H9 (cell line): ENCODE data around the gene SCNM1. TPM values are rescaled to one million over a fixed set of nuclear protein-coding genes. Genes with fewer than 3 reads are reported as not detected.

Experiments used
- DNase-seq: peaks from one replicate; pipeline ENCODE4 v3.0.0-alpha.2; 2017
- H2AFZ ChIP-seq: one replicate; pipeline ENCODE4 v1.6.1; 2013; ENCODE audit warnings: mild to moderate bottlenecking, low read length, control low read depth, moderate library complexity
- H2AK5ac ChIP-seq: 2 replicates; pipeline ENCODE4 v1.6.1; 2013; ENCODE audit warnings: low read length, control low read depth, mixed read lengths; ENCODE audit not compliant: insufficient read length
- H2BK120ac ChIP-seq: one replicate; pipeline ENCODE4 v1.6.1; 2013; ENCODE audit warnings: low read depth, mild to moderate bottlenecking, low read length, control low read depth, inconsistent platforms; ENCODE audit not compliant: poor library complexity, severe bottlenecking
- H2BK12ac ChIP-seq: 2 replicates; pipeline ENCODE4 v1.6.1; 2013; ENCODE audit warnings: low read length, control low read depth, mixed read lengths, low read depth; ENCODE audit not compliant: insufficient read length
- H2BK15ac ChIP-seq: 2 replicates; pipeline ENCODE4 v1.6.1; 2013; ENCODE audit warnings: low read depth, low read length, control low read depth
- H2BK20ac ChIP-seq: one replicate; pipeline ENCODE4 v1.6.1; 2013; ENCODE audit warnings: low read depth, mild to moderate bottlenecking, low read length, control low read depth, inconsistent platforms; ENCODE audit not compliant: poor library complexity, severe bottlenecking
- H2BK5ac ChIP-seq: 2 replicates; pipeline ENCODE4 v1.6.1; 2013; ENCODE audit warnings: low read length, control low read depth, mixed read lengths; ENCODE audit not compliant: insufficient read length
- H3K14ac ChIP-seq: 2 replicates; pipeline ENCODE4 v1.6.1; 2013; ENCODE audit warnings: low read length, control low read depth; ENCODE audit not compliant: insufficient read depth
- H3K18ac ChIP-seq: 2 replicates; pipeline ENCODE4 v1.6.1; 2013; ENCODE audit warnings: low read depth, mild to moderate bottlenecking, mixed read lengths, low read length, control low read depth; ENCODE audit not compliant: insufficient read length
- H3K23ac ChIP-seq: 2 replicates; pipeline ENCODE4 v1.6.1; 2013; ENCODE audit warnings: low read length, control low read depth, mixed read lengths, low read depth; ENCODE audit not compliant: insufficient read length
- H3K23me2 ChIP-seq: 2 replicates; pipeline ENCODE4 v1.6.1; 2013; ENCODE audit warnings: low read depth, mild to moderate bottlenecking, mixed read lengths, low read length, control low read depth; ENCODE audit not compliant: insufficient read length, poor library complexity, severe bottlenecking
- H3K27ac ChIP-seq: 2 replicates; pipeline ENCODE4 v1.5.1; 2013; ENCODE audit warnings: low read length, control low read depth, mixed read lengths, low read depth; ENCODE audit not compliant: insufficient read length
- H3K27me3 ChIP-seq: 2 replicates; pipeline ENCODE4 v1.6.1; 2013; ENCODE audit warnings: low read length, control low read depth, inconsistent platforms; ENCODE audit not compliant: insufficient read depth
- H3K4ac ChIP-seq: 2 replicates; pipeline ENCODE4 v1.6.1; 2013; ENCODE audit warnings: low read depth, mild to moderate bottlenecking, control low read depth, inconsistent platforms, low read length, moderate library complexity
- H3K4me1 ChIP-seq: 2 replicates; pipeline ENCODE4 v1.6.1; 2013; ENCODE audit warnings: low read length, control low read depth, inconsistent platforms; ENCODE audit not compliant: insufficient read depth
- H3K4me2 ChIP-seq: 2 replicates; pipeline ENCODE4 v1.6.1; 2013; ENCODE audit warnings: low read length, control low read depth, mixed read lengths; ENCODE audit not compliant: insufficient read length, insufficient read depth
- H3K56ac ChIP-seq: 2 replicates; pipeline ENCODE4 v1.6.1; 2013; ENCODE audit warnings: low read depth, mild to moderate bottlenecking, mixed read lengths, low read length, control low read depth; ENCODE audit not compliant: insufficient read length
- H3K79me1 ChIP-seq: 2 replicates; pipeline ENCODE4 v1.6.1; 2013; ENCODE audit warnings: low read depth, mild to moderate bottlenecking, moderate library complexity, low read length, control low read depth, inconsistent platforms; ENCODE audit not compliant: insufficient read depth, poor library complexity, severe bottlenecking
- H3K79me2 ChIP-seq: 2 replicates; pipeline ENCODE4 v1.6.1; 2013; ENCODE audit warnings: low read length, control low read depth, inconsistent platforms; ENCODE audit not compliant: insufficient read depth
- H3K9ac ChIP-seq: 2 replicates; pipeline ENCODE4 v1.6.1; 2013; ENCODE audit warnings: low read length, control low read depth, mixed read lengths; ENCODE audit not compliant: insufficient read length; ENCODE audit errors: extremely low read depth
- H3K9me3 ChIP-seq: one replicate; pipeline ENCODE4 v1.6.1; 2013; ENCODE audit warnings: low read depth, low read length, inconsistent platforms; ENCODE audit not compliant: control insufficient read depth
- H3T11ph ChIP-seq: one replicate; pipeline ENCODE4 v1.6.1; 2013; ENCODE audit warnings: mild to moderate bottlenecking, low read length, control low read depth, inconsistent platforms
- H4K20me1 ChIP-seq: one replicate; pipeline ENCODE4 v1.6.1; 2013; ENCODE audit not compliant: control insufficient read depth, insufficient read length, insufficient read depth
- H4K5ac ChIP-seq: 2 replicates; pipeline ENCODE4 v1.6.1; 2013; ENCODE audit warnings: low read depth, mild to moderate bottlenecking, mixed read lengths, low read length, control low read depth; ENCODE audit not compliant: insufficient read length
- H4K8ac ChIP-seq: replicated peaks from 2 replicates; pipeline ENCODE4 v1.6.1; 2013; ENCODE audit warnings: low read length, control low read depth, mixed read lengths, low read depth; ENCODE audit not compliant: insufficient read length
- H4K91ac ChIP-seq: 2 replicates; pipeline ENCODE4 v1.6.1; 2013; ENCODE audit warnings: low read depth, mild to moderate bottlenecking, moderate library complexity, mixed read lengths, low read length, control low read depth; ENCODE audit not compliant: insufficient read length
- H3K27ac Mint-ChIP-seq, 3 experiments: 2 replicates in 2 of 3; 3 replicates in 1 of 3; pipeline ENCODE4 v1.8.0; 2020 to 2021; ENCODE audit warnings: mixed read lengths in 3 of 3, mild to moderate bottlenecking in 1 of 3, moderate library complexity in 1 of 3
- H3K27me3 Mint-ChIP-seq: 2 replicates; pipeline ENCODE4 v1.8.0; 2021; ENCODE audit warnings: low read depth, mild to moderate bottlenecking, moderate library complexity, mixed read lengths
- H3K36me3 Mint-ChIP-seq, 3 experiments: 2 replicates in 2 of 3; 3 replicates in 1 of 3; pipeline ENCODE4 v1.8.0; 2020 to 2021; ENCODE audit warnings: low read depth in 3 of 3, mixed read lengths in 3 of 3; ENCODE audit not compliant: insufficient read depth in 1 of 3
- H3K4me1 Mint-ChIP-seq, 2 experiments: 2 replicates each; pipeline ENCODE4 v1.8.0; 2020; ENCODE audit warnings: mixed read lengths in 2 of 2
- H3K4me3 Mint-ChIP-seq, 2 experiments: 2 replicates in 1 of 2; 3 replicates in 1 of 2; pipeline ENCODE4 v1.8.0; 2020 to 2021; ENCODE audit warnings: mild to moderate bottlenecking in 2 of 2, mixed read lengths in 2 of 2, moderate library complexity in 1 of 2
- H3K9me3 Mint-ChIP-seq, 2 experiments: 2 replicates in 1 of 2; 3 replicates in 1 of 2; pipeline ENCODE4 v1.8.0; 2020; ENCODE audit warnings: mild to moderate bottlenecking in 2 of 2, mixed read lengths in 2 of 2, moderate library complexity in 1 of 2
- CTCF ChIP-seq: fragments of 200-600 bp; sonication (generic); conservative IDR thresholded peaks from 3 replicates; pipeline ENCODE4 v1.8.0; 2021; ENCODE audit warnings: antibody characterized with exemption, mild to moderate bottlenecking
- WGBS: extraction: QIAGEN DNeasy Blood & Tissue Kit; methylation state at CpG from one replicate; pipeline ENCODE4 v1.1.7; 2013; ENCODE audit warnings: missing lambda C conversion rate, low lambda C conversion rate, mixed read lengths; ENCODE audit not compliant: insufficient read length; ENCODE audit errors: extremely low coverage; 5-methylcytosine and 5-hydroxymethylcytosine counted together
- total RNA-seq: library from RNA; stranded (reverse); gene quantifications from 2 replicates; pipeline ENCODE4 v1.2.1, GENCODE V29; 2021

SCNM1 gene
- total RNA-seq, 1 experiment from 2014 or later: 60.5 TPM

DNA sequence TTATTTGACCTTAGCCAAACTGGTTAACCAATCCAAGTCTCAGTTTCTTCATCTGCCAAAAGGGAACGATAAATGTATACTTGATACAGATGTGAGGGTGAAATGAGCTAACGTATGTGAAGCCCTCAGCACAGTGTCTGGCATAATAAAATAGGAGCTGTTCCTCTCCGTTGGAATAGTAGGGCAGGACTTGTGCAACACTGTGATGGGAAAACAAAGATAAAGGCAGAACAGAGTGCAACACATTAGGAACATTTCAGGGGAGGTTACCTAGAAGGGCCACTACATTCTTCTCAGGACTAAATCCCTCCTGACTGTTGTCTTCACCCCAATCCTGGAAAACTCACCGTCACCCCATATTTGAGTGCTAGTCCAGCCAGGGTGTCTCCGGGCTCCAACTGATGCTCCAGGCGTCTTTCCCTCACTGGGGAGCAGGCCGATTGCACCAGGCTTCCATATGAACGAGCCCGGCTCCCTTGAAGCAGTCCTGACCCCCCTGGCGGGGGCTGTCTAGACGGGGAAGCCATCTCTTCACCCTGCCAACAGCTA is 1.1 kb upstream of the SCNM1 start:
- H2BK120ac ChIP-seq: no peak overlapping the region
- H3K79me1 ChIP-seq: no peaks in the 10 kb centered on the region
- Mint-ChIP-seq H3K27me3 (peaks cover 3% of the 10 kb centered on the region; the same call in 1 of the 2 replicates), H3K9me3 (no peaks in the 10 kb centered on the region; a peak in 1 of 5 replicates), H3K4me1 (peaks cover 17 to 20% of the 10 kb centered on the region in 2 experiments), H3K4me3 (peak overlapping the region; percentile 96 to 98), H3K27ac (peak overlapping the region; percentile 60 to 91 (median 82); a peak in 5 of 7 replicates), H3K36me3 (peaks cover 19 to 47% (median 45%) of the 10 kb centered on the region in 3 experiments; a peak in 6 of 7 replicates)
- no peak overlapping the region for H3K18ac ChIP-seq
- H4K8ac ChIP-seq: no peak overlapping the region
- TF ChIP-seq CTCF: no peak
- peaks cover 13% of the 10 kb centered on the region for H3K23me2 ChIP-seq
- H3K27ac ChIP-seq: no peak overlapping the region
- no CpG with 5 or more reads among the region's 11 CpGs for WGBS
- 0 out of 2 replicates have a peak, but pooled peaks cover 4% of the 10 kb centered on the region for H3K4me1 ChIP-seq
- H4K91ac ChIP-seq: no peak overlapping the region
- H3K9me3 ChIP-seq: no peaks in the 10 kb centered on the region
- H3K9ac ChIP-seq: peak overlapping the region; percentile 81
- H2BK12ac ChIP-seq: no peak overlapping the region
- H2AK5ac ChIP-seq: no peak overlapping the region
- no peaks in the 10 kb centered on the region for H3K27me3 ChIP-seq
- H3K23ac ChIP-seq: no peak overlapping the region
- no peak overlapping the region for H2BK5ac ChIP-seq
- H3K4me2 ChIP-seq: peak overlapping the region; percentile 70
- H2BK20ac ChIP-seq: no peak overlapping the region
- H2AFZ ChIP-seq: no peak overlapping the region
- H4K5ac ChIP-seq: no peak overlapping the region
- no peak for DNase-seq
- no peak overlapping the region for H3T11ph ChIP-seq
- H3K4ac ChIP-seq: no peak overlapping the region
- H4K20me1 ChIP-seq: no peaks in the 10 kb centered on the region
- no peak overlapping the region for H3K56ac ChIP-seq
- H3K79me2 ChIP-seq: no peaks in the 10 kb centered on the region
- no peak overlapping the region for H2BK15ac ChIP-seq
- H3K14ac ChIP-seq: no peak overlapping the region
